CD8-positive, alpha-beta memory T cell (primary cell): ENCODE results near the gene CIT. TPM values are rescaled to one million over a fixed set of nuclear protein-coding genes. Genes with fewer than 3 reads are reported as not detected.

Source experiments
- CTCF ChIA-PET: fragments of 350-600 bp; sonication (Branson Sonifier 250); formaldehyde crosslinking; loops from one replicate; lab custom pipeline; 2021; ENCODE audit warnings: antibody characterized with exemption; lab: Charles Lee
- POLR2A ChIA-PET: fragments of 350-600 bp; sonication (Branson Sonifier 250); formaldehyde crosslinking; loops from one replicate; lab custom pipeline; 2021; ENCODE audit warnings: antibody characterized with exemption; lab: Charles Lee
- DNase-seq, 5 donors: peaks; one replicate each; pipeline versions ENCODE4 v3.0.0 to v3.0.0-alpha.2; 2020 to 2022; ENCODE audit warnings: mixed read lengths in 1 of 5
- H3K27ac ChIP-seq: one replicate; pipeline ENCODE4 v1.7.0; 2013; ENCODE audit warnings: low read depth, mild to moderate bottlenecking, low read length, moderate library complexity
- H3K27me3 ChIP-seq: 2 replicates; pipeline ENCODE4 v1.7.0; 2013; ENCODE audit warnings: low read length, mild to moderate bottlenecking; ENCODE audit not compliant: insufficient read depth, poor library complexity, severe bottlenecking
- H3K36me3 ChIP-seq: 2 replicates; pipeline ENCODE4 v1.7.0; 2013; ENCODE audit warnings: mild to moderate bottlenecking, low read length, moderate library complexity; ENCODE audit not compliant: insufficient read depth
- H3K4me1 ChIP-seq: 2 replicates; pipeline ENCODE4 v1.7.0; 2013; ENCODE audit warnings: mild to moderate bottlenecking, low read length, moderate library complexity; ENCODE audit not compliant: insufficient read depth
- H3K4me3 ChIP-seq: 2 replicates; pipeline ENCODE4 v1.7.0; 2013; ENCODE audit warnings: mild to moderate bottlenecking, low read length
- H3K9me3 ChIP-seq: 2 replicates; pipeline ENCODE4 v1.7.0; 2013; ENCODE audit warnings: mild to moderate bottlenecking, low read length
- H3K27ac Mint-ChIP-seq, 8 donors: one replicate each; pipeline ENCODE4 v1.8.0; 2020 to 2021; ENCODE audit warnings: mixed read lengths in 8 of 8, mild to moderate bottlenecking in 6 of 8, inconsistent platforms in 3 of 8, moderate library complexity in 3 of 8
- H3K27me3 Mint-ChIP-seq, 2 donors: one replicate each; pipeline ENCODE4 v1.8.0; 2020 to 2021; ENCODE audit warnings: mixed read lengths in 2 of 2, mild to moderate bottlenecking in 1 of 2, moderate library complexity in 1 of 2
- H3K36me3 Mint-ChIP-seq, 3 donors: one replicate each; pipeline ENCODE4 v1.8.0; 2020 to 2021; ENCODE audit warnings: mixed read lengths in 3 of 3, inconsistent platforms in 1 of 3, mild to moderate bottlenecking in 1 of 3
- H3K4me1 Mint-ChIP-seq, 3 donors: one replicate each; pipeline ENCODE4 v1.8.0; 2020 to 2021; ENCODE audit warnings: mixed read lengths in 3 of 3, inconsistent platforms in 1 of 3, mild to moderate bottlenecking in 1 of 3
- H3K4me3 Mint-ChIP-seq, 7 donors: one replicate each; pipeline ENCODE4 v1.8.0; 2020 to 2021; ENCODE audit warnings: mixed read lengths in 7 of 7, mild to moderate bottlenecking in 6 of 7, moderate library complexity in 4 of 7, inconsistent platforms in 2 of 7
- H3K9me3 Mint-ChIP-seq, 5 donors: one replicate each; pipeline ENCODE4 v1.8.0; 2020 to 2022; ENCODE audit warnings: mixed read lengths in 5 of 5, mild to moderate bottlenecking in 3 of 5, moderate library complexity in 2 of 5, inconsistent platforms in 1 of 5
- polyA plus RNA-seq: library from polyadenylated mRNA; unstranded; fragments of 300-500 nt; fragmentation: Illumina TruSeq; gene quantifications from one replicate; pipeline ENCODE4 v1.2.3, GENCODE V29; 2021
- total RNA-seq, 2 experiments: library from RNA; stranded (reverse); gene quantifications; one replicate each; pipeline ENCODE4 v1.2.3, GENCODE V29; 2021

CIT gene
- total and polyA plus RNA-seq, 3 experiments from 2014 or later: 0.61 to 19.3 (median 17.6) TPM

- Histone ChIP-seq H3K27ac (no peak overlapping the region), H3K9me3 (no peaks in the 10 kb centered on the region), H3K4me1 (no peaks in the 10 kb centered on the region), H3K36me3 (no peaks in the 10 kb centered on the region), H3K27me3 (no peaks in the 10 kb centered on the region), H3K4me3 (no peak overlapping the region)
- H3K27ac Mint-ChIP-seq: peak overlapping the region in 1 of 8 donors; percentile 22
- CTCF ChIA-PET: no interaction called here
- DNase-seq: no peak
- H3K9me3 Mint-ChIP-seq: no peaks in the 10 kb centered on the region
- H3K4me1 Mint-ChIP-seq: no peaks in the 10 kb centered on the region
- no peak overlapping the region for H3K4me3 Mint-ChIP-seq
- H3K27me3 Mint-ChIP-seq: peaks cover 0 to 2% of the 10 kb centered on the region in 2 donors
- POLR2A ChIA-PET: no interaction called here
- H3K36me3 Mint-ChIP-seq: peaks cover 0 to 5% (median 0%) of the 10 kb centered on the region in 3 donors
Observed at GRCh38 chr12:119727600-119728443, 149.3 kb downstream of the CIT start.

- Histone ChIP-seq H3K9me3 (no peaks in the 10 kb centered on the region), H3K27me3 (no peaks in the 10 kb centered on the region), H3K36me3 (no peaks in the 10 kb centered on the region), H3K4me3 (no peak overlapping the region), H3K4me1 (no peaks in the 10 kb centered on the region), H3K27ac (no peak overlapping the region)
- H3K9me3 Mint-ChIP-seq: no peaks in the 10 kb centered on the region
- no peaks in the 10 kb centered on the region for H3K4me1 Mint-ChIP-seq
- peaks cover 0 to 5% (median 0%) of the 10 kb centered on the region in 3 donors for H3K36me3 Mint-ChIP-seq
- ChIA-PET POLR2A (no interaction called here), CTCF (no interaction called here)
- no peak overlapping the region for H3K27ac Mint-ChIP-seq
- DNase-seq: no peak
- no peak overlapping the region for H3K4me3 Mint-ChIP-seq
- H3K27me3 Mint-ChIP-seq: peaks cover 0 to 2% of the 10 kb centered on the region in 2 donors
Observed at GRCh38 chr12:119725523-119725922, 151.6 kb downstream of the CIT start.

GRCh38 chr12:119721306-119721705, 155.8 kb downstream of the CIT start:
- no peaks in the 10 kb centered on the region for H3K9me3 Mint-ChIP-seq
- no peaks in the 10 kb centered on the region for H3K27me3 ChIP-seq

GRCh38 chr12:119720349-119720748, 156.8 kb downstream of the CIT start:
- CTCF ChIA-PET: no interaction called here
- no peaks in the 10 kb centered on the region for H3K4me1 ChIP-seq
- DNase-seq: no peak
- Mint-ChIP-seq H3K27ac (no peak overlapping the region), H3K4me3 (no peak overlapping the region), H3K27me3 (no peaks in the 10 kb centered on the region), H3K9me3 (no peaks in the 10 kb centered on the region), H3K4me1 (no peaks in the 10 kb centered on the region), H3K36me3 (peaks cover 0 to 3% (median 0%) of the 10 kb centered on the region in 3 donors)
- H3K36me3 ChIP-seq: no peaks in the 10 kb centered on the region
- no peaks in the 10 kb centered on the region for H3K27me3 ChIP-seq
- H3K4me3 ChIP-seq: no peak overlapping the region
- no peak overlapping the region for H3K27ac ChIP-seq
- H3K9me3 ChIP-seq: no peaks in the 10 kb centered on the region
- POLR2A ChIA-PET: no interaction called here

More at GRCh38 chr12:119721306-119721705, 155.8 kb downstream of the CIT start:
- no peaks in the 10 kb centered on the region for H3K36me3 ChIP-seq
- DNase-seq: no peak
- H3K27ac Mint-ChIP-seq: no peak overlapping the region
- no peak overlapping the region for H3K4me3 Mint-ChIP-seq
- no peaks in the 10 kb centered on the region for H3K4me1 Mint-ChIP-seq
- no peaks in the 10 kb centered on the region for H3K4me1 ChIP-seq
- no peaks in the 10 kb centered on the region for H3K27me3 Mint-ChIP-seq
- H3K9me3 ChIP-seq: no peaks in the 10 kb centered on the region
- H3K36me3 Mint-ChIP-seq: peaks cover 0 to 3% (median 0%) of the 10 kb centered on the region in 3 donors
- CTCF ChIA-PET: no interaction called here
- no peak overlapping the region for H3K4me3 ChIP-seq
- POLR2A ChIA-PET: no interaction called here
- no peak overlapping the region for H3K27ac ChIP-seq

- ChIA-PET CTCF (no interaction called here), POLR2A (no interaction called here)
- no peaks in the 10 kb centered on the region for H3K27me3 ChIP-seq
- H3K27ac ChIP-seq: no peak overlapping the region
- no peak for DNase-seq
- Mint-ChIP-seq H3K4me3 (no peak overlapping the region), H3K36me3 (peaks cover 0 to 1% (median 0%) of the 10 kb centered on the region in 3 donors), H3K4me1 (no peaks in the 10 kb centered on the region), H3K9me3 (no peaks in the 10 kb centered on the region), H3K27me3 (no peaks in the 10 kb centered on the region), H3K27ac (no peak overlapping the region)
- H3K4me1 ChIP-seq: no peaks in the 10 kb centered on the region
- no peaks in the 10 kb centered on the region for H3K9me3 ChIP-seq
- H3K4me3 ChIP-seq: no peak overlapping the region
- no peaks in the 10 kb centered on the region for H3K36me3 ChIP-seq
Observed at GRCh38 chr12:119718141-119718540, 159.0 kb downstream of the CIT start.

GRCh38 chr12:119715268-119715620, 161.9 kb downstream of the CIT start:
- Mint-ChIP-seq H3K27me3 (no peaks in the 10 kb centered on the region), H3K27ac (no peak overlapping the region), H3K4me3 (no peak overlapping the region), H3K4me1 (no peaks in the 10 kb centered on the region), H3K9me3 (no peaks in the 10 kb centered on the region), H3K36me3 (peaks cover 0 to 4% (median 0%) of the 10 kb centered on the region in 3 donors)
- H3K4me1 ChIP-seq: no peaks in the 10 kb centered on the region
- H3K36me3 ChIP-seq: no peaks in the 10 kb centered on the region
- ChIA-PET POLR2A (no interaction called here), CTCF (no interaction called here)
- no peak overlapping the region for H3K4me3 ChIP-seq
- no peak for DNase-seq
- H3K27ac ChIP-seq: no peak overlapping the region
- H3K9me3 ChIP-seq: no peaks in the 10 kb centered on the region
- no peaks in the 10 kb centered on the region for H3K27me3 ChIP-seq

GRCh38 chr12:119714614-119715267, 162.4 kb downstream of the CIT start:
- Mint-ChIP-seq H3K27me3 (no peaks in the 10 kb centered on the region), H3K27ac (no peak overlapping the region), H3K9me3 (no peaks in the 10 kb centered on the region), H3K36me3 (peaks cover 0 to 4% (median 0%) of the 10 kb centered on the region in 3 donors), H3K4me3 (no peak overlapping the region), H3K4me1 (no peaks in the 10 kb centered on the region)
- Histone ChIP-seq H3K36me3 (no peaks in the 10 kb centered on the region), H3K9me3 (no peaks in the 10 kb centered on the region), H3K4me1 (no peaks in the 10 kb centered on the region), H3K4me3 (no peak overlapping the region), H3K27ac (no peak overlapping the region), H3K27me3 (no peaks in the 10 kb centered on the region)
- CTCF ChIA-PET: no interaction called here
- DNase-seq: no peak
- POLR2A ChIA-PET: no interaction called here

GRCh38 chr12:119713551-119714031, 163.5 kb downstream of the CIT start:
- Histone ChIP-seq H3K27me3 (no peaks in the 10 kb centered on the region), H3K27ac (no peak overlapping the region), H3K9me3 (no peaks in the 10 kb centered on the region), H3K4me3 (no peak overlapping the region), H3K4me1 (no peaks in the 10 kb centered on the region), H3K36me3 (no peaks in the 10 kb centered on the region)
- CTCF ChIA-PET: no interaction called here
- H3K4me3 Mint-ChIP-seq: no peak overlapping the region
- POLR2A ChIA-PET: no interaction called here
- H3K36me3 Mint-ChIP-seq: peaks cover 0 to 8% (median 0%) of the 10 kb centered on the region in 3 donors
- no peak for DNase-seq
- no peak overlapping the region for H3K27ac Mint-ChIP-seq
- no peaks in the 10 kb centered on the region for H3K27me3 Mint-ChIP-seq
- H3K4me1 Mint-ChIP-seq: no peaks in the 10 kb centered on the region
- no peaks in the 10 kb centered on the region for H3K9me3 Mint-ChIP-seq
